Measurements from ENCODE around the gene COMMD10. TPM values are rescaled to one million over a fixed set of nuclear protein-coding genes. Genes with fewer than 3 reads are reported as not detected.

The COMMD10 gene
- total RNA-seq, 3 donors from 2014 or later (not counting 1 experiment from before 2014, with no cell fraction given): 28.7 to 41.1 (median 35.1) TPM

- H3K27me3 Mint-ChIP-seq (ENCODE audit: low read depth in 2 of 2): no peaks in the 10 kb centered on the region
- intact Hi-C loops (cut with micrococcal nuclease): no loop called here
- 91% methylated on average over 4 of the region's 4 CpGs for WGBS (ENCODE audit: insufficient coverage)
- H3K27ac Mint-ChIP-seq: no peak overlapping the region
- no peak for ATAC-seq
- Histone ChIP-seq H3K4me3 (ENCODE audit: low read length) (no peak overlapping the region), H3K27me3 (ENCODE audit: control insufficient read depth, insufficient read depth, low read length) (no peaks in the 10 kb centered on the region), H3K4me1 (ENCODE audit: control insufficient read depth, insufficient read depth, low read length) (no peaks in the 10 kb centered on the region), H3K9me3 (ENCODE audit: control insufficient read depth, insufficient read depth, low read length) (peaks cover 4% of the 10 kb centered on the region), H3K36me3 (ENCODE audit: control insufficient read depth, insufficient read depth, low read length) (peaks cover 10% of the 10 kb centered on the region), H3K27ac (ENCODE audit: low read length) (no peak overlapping the region)
- no peak for TF ChIP-seq CTCF (IDR thresholded peaks at IDR 0.05)
- H3K9me3 Mint-ChIP-seq: peaks cover 9 to 17% of the 10 kb centered on the region in 2 donors
- H3K36me3 Mint-ChIP-seq: peaks cover 50% of the 10 kb centered on the region
- H3K4me3 Mint-ChIP-seq: no peak overlapping the region
- H3K4me1 Mint-ChIP-seq: peaks cover 5 to 9% of the 10 kb centered on the region in 2 donors
- DNase-seq: no peak
Measured at GRCh38 chr5:116292321-116292720, 207.5 kb downstream of the COMMD10 start.

GRCh38 chr5:116296335-116297072, 211.7 kb downstream of the COMMD10 start:
- ATAC-seq (no peak), DNase-seq (no peak)
- H3K9me3 Mint-ChIP-seq: peaks cover 3 to 7% of the 10 kb centered on the region in 2 donors
- H3K27ac ChIP-seq (ENCODE audit: low read length): no peak overlapping the region
- no peaks in the 10 kb centered on the region for H3K4me1 ChIP-seq (ENCODE audit: control insufficient read depth, insufficient read depth, low read length)
- peaks cover 43% of the 10 kb centered on the region for H3K36me3 Mint-ChIP-seq
- intact Hi-C loops (cut with micrococcal nuclease): no loop called here
- peaks cover 30% of the 10 kb centered on the region for H3K36me3 ChIP-seq (ENCODE audit: control insufficient read depth, insufficient read depth, low read length)
- no peak for TF ChIP-seq CTCF (IDR thresholded peaks at IDR 0.05)
- H3K27me3 Mint-ChIP-seq (ENCODE audit: low read depth in 2 of 2): no peaks in the 10 kb centered on the region
- H3K27ac Mint-ChIP-seq: no peak overlapping the region
- H3K27me3 ChIP-seq (ENCODE audit: control insufficient read depth, insufficient read depth, low read length): no peaks in the 10 kb centered on the region
- H3K9me3 ChIP-seq (ENCODE audit: control insufficient read depth, insufficient read depth, low read length): no peaks in the 10 kb centered on the region
- WGBS (ENCODE audit: insufficient coverage): 91% methylated on average over 3 of the region's 4 CpGs
- no peaks in the 10 kb centered on the region for H3K4me1 Mint-ChIP-seq
- no peak overlapping the region for H3K4me3 Mint-ChIP-seq
- no peak overlapping the region for H3K4me3 ChIP-seq (ENCODE audit: low read length)

- Histone ChIP-seq H3K27me3 (ENCODE audit: control insufficient read depth, insufficient read depth, low read length) (no peaks in the 10 kb centered on the region), H3K9me3 (ENCODE audit: control insufficient read depth, insufficient read depth, low read length) (no peaks in the 10 kb centered on the region), H3K27ac (ENCODE audit: low read length) (no peak overlapping the region), H3K4me1 (ENCODE audit: control insufficient read depth, insufficient read depth, low read length) (no peaks in the 10 kb centered on the region), H3K4me3 (ENCODE audit: low read length) (no peak overlapping the region), H3K36me3 (ENCODE audit: control insufficient read depth, insufficient read depth, low read length) (peaks cover 33% of the 10 kb centered on the region)
- Mint-ChIP-seq H3K36me3 (peaks cover 40% of the 10 kb centered on the region), H3K27me3 (ENCODE audit: low read depth in 2 of 2) (no peaks in the 10 kb centered on the region), H3K4me1 (no peaks in the 10 kb centered on the region), H3K4me3 (no peak overlapping the region), H3K27ac (no peak overlapping the region), H3K9me3 (peaks cover 3 to 7% of the 10 kb centered on the region in 2 donors)
- ATAC-seq (no peak), DNase-seq (no peak)
- no peak for TF ChIP-seq CTCF (IDR thresholded peaks at IDR 0.05)
- intact Hi-C loops (cut with micrococcal nuclease): no loop called here
- WGBS (ENCODE audit: insufficient coverage): 98% methylated on average over 5 of the region's 5 CpGs
Measured at GRCh38 chr5:116297296-116297814, 212.5 kb downstream of the COMMD10 start.
